MM.1S (cell line): ENCODE results near the gene CDO1.

Experiments
- DNase-seq: peaks from one replicate; pipeline ENCODE4 v3.0.0-alpha.2; 2015
- H2AFZ ChIP-seq: fragments of 300-600 bp; sonication (generic); 2 replicates; pipeline ENCODE4 v1.6.0; 2016; ENCODE audit warnings: antibody characterized with exemption, low read length
- H3F3A ChIP-seq: fragments of 300-600 bp; sonication (generic); 2 replicates; pipeline ENCODE4 v1.6.1; 2016; ENCODE audit warnings: mild to moderate bottlenecking, antibody characterized with exemption, low read length, moderate library complexity, mixed read lengths; ENCODE audit not compliant: insufficient read depth
- H3K27ac ChIP-seq: fragments of 300-600 bp; sonication (generic); 2 replicates; pipeline ENCODE4 v1.5.1; 2016; ENCODE audit warnings: mild to moderate bottlenecking, low read length
- H3K27me3 ChIP-seq: fragments of 300-600 bp; sonication (generic); replicated peaks from 2 replicates; pipeline ENCODE4 v1.6.0; 2016; ENCODE audit warnings: low read length; ENCODE audit not compliant: insufficient read depth
- H3K36me3 ChIP-seq: fragments of 300-600 bp; sonication (generic); replicated peaks from 2 replicates; pipeline ENCODE4 v1.6.1; 2016; ENCODE audit warnings: mild to moderate bottlenecking, low read length, mixed read lengths; ENCODE audit not compliant: insufficient read depth
- H3K4me1 ChIP-seq: fragments of 300-600 bp; sonication (generic); 2 replicates; pipeline ENCODE4 v1.6.1; 2016; ENCODE audit warnings: low read length, mixed read lengths
- H3K4me2 ChIP-seq: fragments of 300-600 bp; sonication (generic); 2 replicates; pipeline ENCODE4 v1.6.0; 2016; ENCODE audit warnings: low read depth, low read length
- H3K4me3 ChIP-seq: fragments of 300-600 bp; sonication (generic); 2 replicates; pipeline ENCODE4 v1.5.1; 2016; ENCODE audit warnings: low read length, mixed read lengths
- H3K79me2 ChIP-seq: fragments of 300-600 bp; sonication (generic); 2 replicates; pipeline ENCODE4 v1.6.1; 2016; ENCODE audit warnings: mixed run types, low read length, mixed read lengths
- H3K9ac ChIP-seq: fragments of 300-600 bp; sonication (generic); 2 replicates; pipeline ENCODE4 v1.6.1; 2016; ENCODE audit warnings: low read length, mixed read lengths
- H3K9me2 ChIP-seq: fragments of 300-600 bp; sonication (generic); replicated peaks from 2 replicates; pipeline ENCODE4 v1.6.1; 2016; ENCODE audit warnings: mild to moderate bottlenecking, low read length, mixed read lengths; ENCODE audit not compliant: insufficient read depth
- H3K9me3 ChIP-seq: fragments of 300-600 bp; sonication (generic); replicated peaks from 2 replicates; pipeline ENCODE4 v1.6.1; 2016; ENCODE audit warnings: mild to moderate bottlenecking, low read length, mixed read lengths; ENCODE audit not compliant: insufficient read depth
- H4K20me1 ChIP-seq: fragments of 300-600 bp; sonication (generic); 2 replicates; pipeline ENCODE4 v1.6.1; 2016; ENCODE audit warnings: mild to moderate bottlenecking, low read length, moderate library complexity, mixed read lengths; ENCODE audit not compliant: insufficient read depth
- CTCF ChIP-seq: fragments of 300-600 bp; sonication (generic); IDR thresholded peaks from 2 replicates; pipeline ENCODE4 v1.5.1; 2016; ENCODE audit warnings: antibody characterized with exemption, low read length, mixed read lengths
- EZH2 ChIP-seq: fragments of 300-600 bp; sonication (generic); optimal IDR thresholded peaks from 2 replicates; pipeline ENCODE3; 2017; ENCODE audit warnings: low read depth, mild to moderate bottlenecking, antibody characterized with exemption, low read length, mixed read lengths
- EZH2phosphoT487 ChIP-seq: fragments of 300-600 bp; sonication (generic); IDR thresholded peaks from 2 replicates; pipeline ENCODE4 v1.6.1; 2018; ENCODE audit warnings: antibody characterized with exemption, low read length

Gene CDO1

GRCh38 chr5:115815006-115815692 is 1.3 kb downstream of the CDO1 start:
- no peaks in the 10 kb centered on the region for H3K79me2 ChIP-seq
- no peak for TF ChIP-seq CTCF
- no peak for TF ChIP-seq EZH2
- no peak for TF ChIP-seq EZH2phosphoT487
- no peak overlapping the region for H3K4me3 ChIP-seq
- H3K27me3 ChIP-seq: no peaks in the 10 kb centered on the region
- no peaks in the 10 kb centered on the region for H3K9me2 ChIP-seq
- no peaks in the 10 kb centered on the region for H3F3A ChIP-seq
- H4K20me1 ChIP-seq: no peaks in the 10 kb centered on the region
- H3K27ac ChIP-seq: no peak overlapping the region
- no peaks in the 10 kb centered on the region for H3K36me3 ChIP-seq
- no peak overlapping the region for H3K4me2 ChIP-seq
- H3K9me3 ChIP-seq: no peaks in the 10 kb centered on the region
- H3K9ac ChIP-seq: no peak overlapping the region
- H3K4me1 ChIP-seq: no peaks in the 10 kb centered on the region
- DNase-seq: no peak
- no peak overlapping the region for H2AFZ ChIP-seq

- no peaks in the 10 kb centered on the region for H3K36me3 ChIP-seq
- no peak for DNase-seq
- no peak overlapping the region for H3K4me2 ChIP-seq
- no peaks in the 10 kb centered on the region for H3F3A ChIP-seq
- no peaks in the 10 kb centered on the region for H3K4me1 ChIP-seq
- H3K27me3 ChIP-seq: no peaks in the 10 kb centered on the region
- no peak overlapping the region for H2AFZ ChIP-seq
- H4K20me1 ChIP-seq: no peaks in the 10 kb centered on the region
- no peaks in the 10 kb centered on the region for H3K9me3 ChIP-seq
- H3K4me3 ChIP-seq: no peak overlapping the region
- H3K79me2 ChIP-seq: no peaks in the 10 kb centered on the region
- H3K9me2 ChIP-seq: no peaks in the 10 kb centered on the region
- H3K9ac ChIP-seq: no peak overlapping the region
- H3K27ac ChIP-seq: no peak overlapping the region
- TF ChIP-seq EZH2phosphoT487: no peak
- no peak for TF ChIP-seq EZH2
- TF ChIP-seq CTCF: no peak
Observed at GRCh38 chr5:115813719-115814118, 2.7 kb downstream of the CDO1 start.

- no peak for DNase-seq
- H3K27me3 ChIP-seq: no peaks in the 10 kb centered on the region
- no peak overlapping the region for H3K27ac ChIP-seq
- no peaks in the 10 kb centered on the region for H3F3A ChIP-seq
- H3K79me2 ChIP-seq: no peaks in the 10 kb centered on the region
- TF ChIP-seq CTCF (no peak), EZH2phosphoT487 (no peak), EZH2 (no peak)
- H3K9me2 ChIP-seq: no peaks in the 10 kb centered on the region
- H2AFZ ChIP-seq: no peak overlapping the region
- no peak overlapping the region for H3K4me2 ChIP-seq
- H4K20me1 ChIP-seq: no peaks in the 10 kb centered on the region
- H3K9me3 ChIP-seq: no peaks in the 10 kb centered on the region
- H3K4me3 ChIP-seq: no peak overlapping the region
- no peaks in the 10 kb centered on the region for H3K4me1 ChIP-seq
- H3K9ac ChIP-seq: no peak overlapping the region
- H3K36me3 ChIP-seq: no peaks in the 10 kb centered on the region
Observed at GRCh38 chr5:115812372-115812771, 4.1 kb downstream of the CDO1 start.
